ENCODE results near the gene PRM2.

Gene PRM2

DNA sequence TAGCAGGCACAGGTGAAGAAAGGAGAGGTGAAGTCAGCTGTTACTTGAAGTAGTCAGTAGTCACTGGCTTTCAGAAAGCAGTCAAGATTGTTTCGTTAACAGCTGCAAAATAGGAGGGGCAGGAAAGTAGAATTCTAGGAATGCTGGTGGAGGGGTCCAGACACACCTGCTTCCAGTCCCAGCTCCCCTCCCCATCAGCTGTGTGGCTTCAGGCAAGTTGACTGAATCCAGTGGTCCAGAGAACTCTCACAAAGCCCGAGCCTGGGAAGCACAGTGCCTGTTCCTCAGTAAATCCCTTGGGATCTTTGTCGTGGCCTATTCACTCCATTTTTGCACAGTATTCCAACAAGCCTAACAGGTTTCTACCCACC lies 15.7 kb downstream of the PRM2 start:
- no peak for DNase-seq (ENCODE audit: low spot score)

DNA sequence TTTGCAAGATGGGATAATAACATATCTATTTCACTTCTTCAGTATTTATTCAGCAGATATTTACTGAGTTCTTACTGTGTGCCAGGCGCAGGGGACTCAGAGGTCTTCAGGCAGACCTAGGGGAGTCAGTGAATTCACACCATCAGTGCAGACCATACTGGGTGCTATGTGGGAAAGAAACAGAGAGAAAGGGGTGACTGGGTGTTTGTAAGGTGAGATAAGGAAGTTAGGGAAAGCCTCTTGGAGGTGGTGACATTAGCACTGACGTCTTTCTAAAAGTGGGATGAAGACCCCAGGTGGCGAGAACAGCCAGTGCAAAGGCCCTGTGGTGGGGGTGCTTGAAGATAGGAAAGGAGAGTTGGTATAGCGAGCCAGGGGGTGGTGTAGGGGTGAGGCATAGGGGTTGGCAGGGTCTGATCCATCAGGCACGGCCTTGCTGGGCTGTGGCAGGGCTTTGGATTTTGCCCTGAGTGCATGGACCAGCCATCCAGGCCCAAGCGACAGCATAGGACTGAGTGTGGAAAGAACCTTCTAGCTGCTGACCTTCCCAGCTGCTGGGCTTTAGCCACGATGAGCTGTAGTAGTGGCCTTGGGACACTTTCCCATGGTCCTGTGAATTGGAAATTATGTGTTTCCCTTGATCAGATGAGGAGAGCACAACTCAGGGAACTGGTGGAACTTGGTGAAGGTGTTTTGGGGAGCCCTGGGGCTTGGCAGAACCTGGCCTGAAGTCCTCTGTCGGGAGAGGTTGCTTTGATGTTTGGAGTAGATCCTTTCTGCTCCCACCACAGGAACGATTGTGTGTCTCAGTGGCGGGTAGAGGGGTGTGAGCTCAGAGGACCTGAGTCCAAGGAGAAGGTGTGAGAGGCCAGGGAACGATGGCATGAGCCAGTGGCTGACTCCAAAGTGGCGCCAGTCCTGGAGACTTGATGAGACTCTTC lies 16.4 kb downstream of the PRM2 start:
- no peak for DNase-seq (ENCODE audit: low spot score)

- no peak for DNase-seq (ENCODE audit: low spot score)
Observed at GRCh38 chr16:11258553-11259492, 17.5 kb downstream of the PRM2 start.

GRCh38 chr16:11257131-11257938 lies 18.9 kb downstream of the PRM2 start:
- DNase-seq (ENCODE audit: low spot score): peak; percentile 78

GRCh38 chr16:11256661-11257130 lies 19.6 kb downstream of the PRM2 start:
- DNase-seq (ENCODE audit: low spot score): no peak

DNA sequence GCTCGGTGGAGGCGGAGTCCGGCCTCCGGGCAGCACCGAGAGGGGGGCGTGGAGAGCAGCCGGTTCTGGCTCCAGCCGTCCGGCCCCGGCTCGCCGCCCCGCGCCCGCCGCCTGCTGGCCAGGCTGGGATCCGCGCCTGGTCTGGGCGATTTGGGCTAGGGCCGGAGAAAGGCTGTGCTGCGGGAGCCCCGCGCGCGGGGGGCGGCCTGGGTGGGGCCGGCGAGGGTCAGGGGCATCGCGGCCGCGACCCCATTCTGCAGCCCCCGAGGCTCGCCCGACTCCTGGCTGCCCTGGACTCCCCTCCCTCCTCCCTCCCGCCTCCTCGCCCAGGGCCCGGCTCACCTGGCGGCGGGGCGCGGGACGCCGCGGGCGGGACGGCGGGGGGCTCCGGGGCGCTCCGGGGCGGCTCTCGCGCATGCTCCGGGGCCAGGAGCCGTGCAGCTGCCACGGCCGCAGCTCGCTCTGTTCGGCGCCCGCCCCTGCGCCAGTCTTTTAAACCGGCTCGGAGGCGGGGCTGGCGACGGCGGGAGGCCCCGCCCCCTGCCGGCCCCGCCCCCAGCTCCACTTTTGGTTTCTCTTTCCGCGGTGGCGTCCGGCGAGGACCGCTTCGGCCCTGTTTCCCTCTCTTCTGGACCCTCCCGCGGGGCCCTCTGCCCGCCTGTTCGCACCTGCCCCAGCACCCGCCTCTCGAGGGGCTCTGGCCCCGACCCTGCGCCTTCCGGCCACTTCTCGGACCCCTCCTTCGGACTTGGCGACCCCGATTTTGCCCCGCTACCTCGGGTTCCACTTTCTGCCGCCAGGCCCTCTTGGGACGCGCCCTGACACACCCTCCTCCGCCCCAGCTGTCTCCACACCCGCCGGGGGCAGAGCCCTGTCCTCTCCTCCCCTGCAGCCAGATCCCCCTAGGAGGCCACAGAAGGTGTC lies 20.3 kb downstream of the PRM2 start, which contains the start of gene SOCS1:
Gene SOCS1, minus strand, starts transcription at position 468 of the 924 bp plus-strand sequence. CDS start 726 bp downstream, outside the sequence.
- DNase-seq (ENCODE audit: low spot score): peak; percentile 95

DNA sequence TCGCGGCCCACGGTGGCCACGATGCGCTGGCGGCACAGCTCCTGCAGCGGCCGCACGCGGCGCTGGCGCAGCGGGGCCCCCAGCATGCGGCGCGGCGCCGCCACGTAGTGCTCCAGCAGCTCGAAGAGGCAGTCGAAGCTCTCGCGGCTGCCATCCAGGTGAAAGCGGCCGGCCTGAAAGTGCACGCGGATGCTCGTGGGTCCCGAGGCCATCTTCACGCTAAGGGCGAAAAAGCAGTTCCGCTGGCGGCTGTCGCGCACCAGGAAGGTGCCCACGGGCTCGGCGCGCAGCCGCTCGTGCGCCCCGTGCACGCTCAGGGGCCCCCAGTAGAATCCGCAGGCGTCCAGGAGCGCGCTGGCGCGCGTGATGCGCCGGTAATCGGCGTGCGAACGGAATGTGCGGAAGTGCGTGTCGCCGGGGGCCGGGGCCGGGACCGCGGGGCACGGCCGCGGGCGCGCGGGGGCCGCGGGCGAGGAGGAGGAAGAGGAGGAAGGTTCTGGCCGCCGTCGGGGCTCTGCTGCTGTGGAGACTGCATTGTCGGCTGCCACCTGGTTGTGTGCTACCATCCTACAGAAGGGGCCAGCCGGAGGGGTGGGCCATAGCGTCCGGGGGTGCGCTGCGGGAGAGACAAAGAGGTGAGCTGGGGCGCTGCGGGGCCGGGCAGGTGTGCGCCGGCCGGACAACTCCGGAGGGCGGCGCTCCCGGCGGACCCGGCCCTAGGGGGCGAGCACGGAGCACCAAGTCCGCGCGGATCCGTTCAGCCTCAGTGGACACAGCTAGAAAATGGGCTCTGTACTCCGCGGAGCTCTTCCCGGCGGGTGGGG lies 21.2 kb downstream of the PRM2 start:
- DNase-seq (ENCODE audit: low spot score): no peak

DNA sequence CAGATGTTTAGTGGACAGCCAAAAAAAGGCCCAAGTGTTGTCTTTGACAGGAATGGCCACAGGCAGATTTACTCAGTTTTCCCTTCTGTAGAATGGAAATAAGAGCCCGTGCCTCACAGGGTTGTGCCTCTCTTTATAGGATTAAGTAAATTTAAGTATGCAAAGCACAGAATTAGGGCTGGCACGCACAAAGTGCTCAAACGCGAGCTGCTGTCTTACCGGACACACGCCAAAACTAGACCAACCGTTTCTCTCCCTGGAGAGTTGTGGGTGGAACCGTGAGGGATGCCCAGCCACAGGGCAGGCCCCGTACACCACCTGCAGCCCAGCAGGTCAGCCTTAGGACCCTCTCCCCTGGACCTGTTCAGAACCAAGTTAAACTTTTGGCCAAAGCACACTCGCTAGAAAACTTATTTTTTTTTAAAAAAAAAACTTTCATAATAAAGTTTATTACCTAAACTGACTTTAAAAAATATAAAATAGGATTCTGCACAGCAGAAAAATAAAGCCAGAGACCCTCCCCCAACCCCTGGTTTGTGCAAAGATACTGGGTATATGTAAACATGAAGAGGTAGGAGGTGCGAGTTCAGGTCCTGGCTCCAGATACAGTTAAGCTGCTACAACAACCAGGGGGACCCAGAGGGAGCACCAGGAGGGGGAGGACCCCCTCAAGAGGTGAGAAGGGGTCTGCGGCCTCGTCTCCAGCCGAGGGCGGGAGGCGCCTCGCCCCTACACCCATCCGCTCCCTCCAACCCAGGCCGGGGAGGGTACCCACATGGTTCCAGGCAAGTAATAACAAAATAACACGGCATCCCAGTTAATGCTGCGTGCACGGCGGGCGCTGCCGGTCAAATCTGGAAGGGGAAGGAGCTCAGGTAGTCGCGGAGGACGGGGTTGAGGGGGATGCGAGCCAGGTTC lies 22.0 kb downstream of the PRM2 start:
- DNase-seq (ENCODE audit: low spot score): no peak

GRCh38 chr16:11253009-11253994 lies 23.0 kb downstream of the PRM2 start:
- DNase-seq (ENCODE audit: low spot score): no peak

DNA sequence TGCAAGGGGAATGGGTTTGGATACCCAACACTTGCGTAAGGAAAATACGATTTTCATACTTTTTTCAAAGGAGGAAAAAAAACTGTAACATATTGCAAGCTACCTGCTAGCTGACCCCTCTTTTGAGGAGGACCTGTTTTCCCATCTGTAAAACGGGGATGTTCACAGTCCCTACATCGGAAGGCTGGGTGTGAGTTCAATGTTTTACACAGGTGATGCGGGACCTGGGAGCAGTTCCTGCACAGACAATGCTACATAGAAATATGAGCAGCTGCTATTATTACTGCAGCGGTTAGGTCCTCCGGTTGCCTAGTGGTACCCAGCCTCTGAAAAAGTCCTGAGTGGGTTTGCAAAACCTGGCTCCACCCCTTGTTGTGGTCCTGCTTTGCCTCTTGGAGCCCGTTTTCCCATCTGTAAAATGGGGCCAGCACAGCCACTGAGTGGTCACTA lies 23.8 kb downstream of the PRM2 start:
- no peak for DNase-seq (ENCODE audit: low spot score)

GRCh38 chr16:11251525-11252481 lies 24.5 kb downstream of the PRM2 start:
- DNase-seq (ENCODE audit: low spot score): no peak

DNA sequence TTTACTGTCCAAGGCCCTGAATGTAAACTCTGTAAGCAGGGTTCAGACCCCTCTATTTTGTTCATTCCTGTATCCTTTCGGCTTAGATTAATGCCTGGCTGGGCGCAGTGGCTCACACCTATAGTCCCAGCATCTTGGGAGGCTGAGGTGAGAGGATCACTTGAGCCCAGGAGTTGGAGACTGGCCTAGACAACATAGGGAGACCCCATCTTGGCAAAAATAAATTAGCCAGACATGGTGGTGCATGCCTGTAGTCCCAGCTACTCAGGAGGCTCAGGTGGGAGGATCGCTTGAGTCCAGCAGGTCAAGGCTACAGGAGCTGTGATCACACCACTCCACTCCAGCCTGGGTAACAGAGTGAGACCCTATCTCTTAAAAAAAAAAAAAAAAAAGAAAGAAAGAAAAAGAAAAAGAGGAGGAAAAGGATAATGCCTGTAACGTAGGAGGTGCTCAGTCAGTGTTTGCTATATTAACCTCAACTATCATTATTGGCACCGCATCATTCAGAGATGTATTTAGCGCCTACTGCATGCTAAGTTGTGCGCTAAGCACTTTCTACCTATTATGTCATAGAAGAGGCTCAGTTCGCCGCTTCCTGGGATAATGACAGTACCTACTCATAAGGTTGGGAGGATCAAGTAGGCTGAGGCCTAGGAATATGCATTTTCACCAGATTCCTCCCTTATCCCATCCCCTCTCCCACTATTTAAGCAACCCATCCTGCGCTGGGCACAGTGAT lies 25.3 kb downstream of the PRM2 start:
- DNase-seq (ENCODE audit: low spot score): no peak

DNA sequence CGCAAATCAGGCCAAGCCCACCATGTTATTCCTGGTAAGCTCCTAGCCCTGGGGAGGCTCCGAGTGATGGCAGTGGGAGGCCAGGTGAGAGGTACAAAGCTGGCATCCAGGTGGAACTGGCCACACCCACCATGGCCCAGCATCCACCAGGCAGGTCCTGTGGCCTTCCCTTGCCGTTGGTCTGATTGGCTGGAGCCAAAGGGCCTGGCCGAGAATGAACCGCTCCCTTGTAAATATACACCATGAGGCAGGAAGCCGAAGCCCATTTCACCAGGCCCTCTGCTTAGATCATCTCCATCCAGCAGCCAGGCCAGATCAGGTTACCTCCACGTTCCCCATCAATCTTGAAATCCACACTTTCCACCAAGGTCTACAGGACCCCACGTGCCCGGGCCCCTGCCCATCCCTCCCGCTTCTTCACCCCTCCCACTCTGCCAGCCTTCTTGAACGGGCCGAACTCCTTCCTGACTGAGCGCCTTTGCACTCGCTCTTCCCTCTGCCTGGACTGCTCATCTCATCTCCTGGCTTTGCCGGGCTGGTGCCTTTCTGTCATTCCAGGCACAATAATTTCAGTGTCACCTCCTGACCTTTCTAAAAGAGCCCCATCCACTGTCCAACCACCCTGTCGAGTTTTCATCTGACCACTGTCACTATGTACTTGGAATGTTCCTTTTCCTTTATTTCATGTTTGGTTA lies 26.0 kb downstream of the PRM2 start:
- DNase-seq (ENCODE audit: low spot score): no peak

GRCh38 chr16:11249233-11250061 lies 26.8 kb downstream of the PRM2 start:
- DNase-seq (ENCODE audit: low spot score): no peak
